GM23338 (cell line): Measurements from ENCODE around the gene DKK1.

ENCODE experiments used
- CREB1 ChIP-seq: fragments of 250-450 bp; sonication (Bioruptor Pico); IDR thresholded peaks from 2 replicates; pipeline ENCODE4 v1.5.0; 2020; ENCODE audit warnings: low read depth, mild to moderate bottlenecking, moderate library complexity
- CTCF ChIP-seq, 2 experiments: fragments of 200-600 bp in 1 of 2; sonication (generic) in 1 of 2; conservative IDR thresholded peaks; 2 replicates each; pipeline versions ENCODE4 v1.5.1 to v1.6.1; 2016 to 2017; ENCODE audit warnings: antibody characterized with exemption in 2 of 2, low read depth in 2 of 2, mild to moderate bottlenecking in 2 of 2, moderate library complexity in 1 of 2
- EZH2 ChIP-seq: fragments of 200-600 bp; sonication (generic); IDR thresholded peaks from one replicate; pipeline ENCODE4 v1.8.0; 2017; ENCODE audit warnings: antibody characterized with exemption, mild to moderate bottlenecking, low read depth; ENCODE audit not compliant: unreplicated experiment
- EZH2phosphoT487 ChIP-seq: fragments of 200-600 bp; sonication (generic); IDR thresholded peaks from one replicate; pipeline ENCODE4 v1.8.1; 2018; ENCODE audit warnings: antibody characterized with exemption; ENCODE audit not compliant: unreplicated experiment
- JUNB ChIP-seq: IDR thresholded peaks from one replicate; pipeline ENCODE4 v1.6.1; 2016; ENCODE audit warnings: antibody characterized with exemption; ENCODE audit not compliant: unreplicated experiment
- NANOG ChIP-seq: IDR thresholded peaks from 2 replicates; pipeline ENCODE4 v1.6.1; 2016; ENCODE audit warnings: antibody characterized with exemption, borderline replicate concordance
- POLR2AphosphoS5 ChIP-seq: IDR thresholded peaks from 2 replicates; pipeline ENCODE4 v1.6.1; 2016; ENCODE audit warnings: antibody characterized with exemption, low read depth
- STAT1 ChIP-seq: IDR thresholded peaks from one replicate; pipeline ENCODE4 v1.6.1; 2016; ENCODE audit warnings: antibody characterized with exemption; ENCODE audit not compliant: unreplicated experiment
- ZNF114 ChIP-seq: fragments of 250-450 bp; sonication (Bioruptor Pico); IDR thresholded peaks from 2 replicates; pipeline ENCODE4 v1.5.0; 2020; ENCODE audit warnings: mild to moderate bottlenecking, moderate library complexity
- ZNF331 ChIP-seq: fragments of 250-450 bp; sonication (Bioruptor Pico); IDR thresholded peaks from 2 replicates; pipeline ENCODE4 v1.5.0; 2020; ENCODE audit warnings: low read depth, mild to moderate bottlenecking, moderate library complexity
- TF ChIP-seq, protein P1 (sequence below): IDR thresholded peaks from one replicate; pipeline ENCODE4 v1.6.1; 2018; ENCODE audit warnings: antibody characterized with exemption; ENCODE audit not compliant: unreplicated experiment
- TF ChIP-seq, protein P2 (sequence below): IDR thresholded peaks from 2 replicates; pipeline ENCODE4 v1.6.1; 2016; ENCODE audit warnings: antibody characterized with exemption
- TF ChIP-seq, protein P3 (sequence below): fragments of 250-450 bp; sonication (Bioruptor Pico); IDR thresholded peaks from 2 replicates; pipeline ENCODE4 v1.5.0; 2020; ENCODE audit warnings: mild to moderate bottlenecking, moderate library complexity

DNA sequence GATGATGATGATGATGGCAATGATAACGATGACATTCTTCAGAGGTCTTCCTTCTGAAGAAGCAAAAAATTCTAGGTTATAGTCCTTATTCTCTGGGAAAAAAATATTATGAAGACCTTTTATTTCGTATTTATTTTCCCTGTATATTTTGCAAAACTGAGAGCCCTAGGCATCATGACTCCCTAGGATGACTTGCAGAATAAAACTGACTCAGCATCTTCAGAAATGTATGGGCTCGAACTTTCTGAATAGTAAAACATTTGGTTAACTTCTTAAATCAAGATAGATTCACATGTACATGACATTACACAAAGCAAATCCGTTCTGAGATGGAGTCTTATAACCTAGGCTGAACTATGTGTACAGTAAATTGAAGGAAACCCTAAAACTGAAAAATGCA is 29.4 kb downstream of the DKK1 start:
- TF ChIP-seq POLR2AphosphoS5 (no peak), JUNB (no peak), CTCF (conservative IDR thresholded peaks at IDR 0.05; ENCODE audit: low read depth in 2 of 2) (no peak), CREB1 (no peak), EZH2phosphoT487 (no peak), EZH2 (no peak), STAT1 (no peak), NANOG (no peak), ZNF331 (CRISPR knock-in tag) (no peak), ZNF114 (CRISPR knock-in tag) (no peak)
- TF ChIP-seq, protein P1, sequence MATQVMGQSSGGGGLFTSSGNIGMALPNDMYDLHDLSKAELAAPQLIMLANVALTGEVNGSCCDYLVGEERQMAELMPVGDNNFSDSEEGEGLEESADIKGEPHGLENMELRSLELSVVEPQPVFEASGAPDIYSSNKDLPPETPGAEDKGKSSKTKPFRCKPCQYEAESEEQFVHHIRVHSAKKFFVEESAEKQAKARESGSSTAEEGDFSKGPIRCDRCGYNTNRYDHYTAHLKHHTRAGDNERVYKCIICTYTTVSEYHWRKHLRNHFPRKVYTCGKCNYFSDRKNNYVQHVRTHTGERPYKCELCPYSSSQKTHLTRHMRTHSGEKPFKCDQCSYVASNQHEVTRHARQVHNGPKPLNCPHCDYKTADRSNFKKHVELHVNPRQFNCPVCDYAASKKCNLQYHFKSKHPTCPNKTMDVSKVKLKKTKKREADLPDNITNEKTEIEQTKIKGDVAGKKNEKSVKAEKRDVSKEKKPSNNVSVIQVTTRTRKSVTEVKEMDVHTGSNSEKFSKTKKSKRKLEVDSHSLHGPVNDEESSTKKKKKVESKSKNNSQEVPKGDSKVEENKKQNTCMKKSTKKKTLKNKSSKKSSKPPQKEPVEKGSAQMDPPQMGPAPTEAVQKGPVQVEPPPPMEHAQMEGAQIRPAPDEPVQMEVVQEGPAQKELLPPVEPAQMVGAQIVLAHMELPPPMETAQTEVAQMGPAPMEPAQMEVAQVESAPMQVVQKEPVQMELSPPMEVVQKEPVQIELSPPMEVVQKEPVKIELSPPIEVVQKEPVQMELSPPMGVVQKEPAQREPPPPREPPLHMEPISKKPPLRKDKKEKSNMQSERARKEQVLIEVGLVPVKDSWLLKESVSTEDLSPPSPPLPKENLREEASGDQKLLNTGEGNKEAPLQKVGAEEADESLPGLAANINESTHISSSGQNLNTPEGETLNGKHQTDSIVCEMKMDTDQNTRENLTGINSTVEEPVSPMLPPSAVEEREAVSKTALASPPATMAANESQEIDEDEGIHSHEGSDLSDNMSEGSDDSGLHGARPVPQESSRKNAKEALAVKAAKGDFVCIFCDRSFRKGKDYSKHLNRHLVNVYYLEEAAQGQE = no peak
- TF ChIP-seq, protein P2, sequence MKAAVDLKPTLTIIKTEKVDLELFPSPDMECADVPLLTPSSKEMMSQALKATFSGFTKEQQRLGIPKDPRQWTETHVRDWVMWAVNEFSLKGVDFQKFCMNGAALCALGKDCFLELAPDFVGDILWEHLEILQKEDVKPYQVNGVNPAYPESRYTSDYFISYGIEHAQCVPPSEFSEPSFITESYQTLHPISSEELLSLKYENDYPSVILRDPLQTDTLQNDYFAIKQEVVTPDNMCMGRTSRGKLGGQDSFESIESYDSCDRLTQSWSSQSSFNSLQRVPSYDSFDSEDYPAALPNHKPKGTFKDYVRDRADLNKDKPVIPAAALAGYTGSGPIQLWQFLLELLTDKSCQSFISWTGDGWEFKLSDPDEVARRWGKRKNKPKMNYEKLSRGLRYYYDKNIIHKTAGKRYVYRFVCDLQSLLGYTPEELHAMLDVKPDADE = no peak
- TF ChIP-seq, protein P3, sequence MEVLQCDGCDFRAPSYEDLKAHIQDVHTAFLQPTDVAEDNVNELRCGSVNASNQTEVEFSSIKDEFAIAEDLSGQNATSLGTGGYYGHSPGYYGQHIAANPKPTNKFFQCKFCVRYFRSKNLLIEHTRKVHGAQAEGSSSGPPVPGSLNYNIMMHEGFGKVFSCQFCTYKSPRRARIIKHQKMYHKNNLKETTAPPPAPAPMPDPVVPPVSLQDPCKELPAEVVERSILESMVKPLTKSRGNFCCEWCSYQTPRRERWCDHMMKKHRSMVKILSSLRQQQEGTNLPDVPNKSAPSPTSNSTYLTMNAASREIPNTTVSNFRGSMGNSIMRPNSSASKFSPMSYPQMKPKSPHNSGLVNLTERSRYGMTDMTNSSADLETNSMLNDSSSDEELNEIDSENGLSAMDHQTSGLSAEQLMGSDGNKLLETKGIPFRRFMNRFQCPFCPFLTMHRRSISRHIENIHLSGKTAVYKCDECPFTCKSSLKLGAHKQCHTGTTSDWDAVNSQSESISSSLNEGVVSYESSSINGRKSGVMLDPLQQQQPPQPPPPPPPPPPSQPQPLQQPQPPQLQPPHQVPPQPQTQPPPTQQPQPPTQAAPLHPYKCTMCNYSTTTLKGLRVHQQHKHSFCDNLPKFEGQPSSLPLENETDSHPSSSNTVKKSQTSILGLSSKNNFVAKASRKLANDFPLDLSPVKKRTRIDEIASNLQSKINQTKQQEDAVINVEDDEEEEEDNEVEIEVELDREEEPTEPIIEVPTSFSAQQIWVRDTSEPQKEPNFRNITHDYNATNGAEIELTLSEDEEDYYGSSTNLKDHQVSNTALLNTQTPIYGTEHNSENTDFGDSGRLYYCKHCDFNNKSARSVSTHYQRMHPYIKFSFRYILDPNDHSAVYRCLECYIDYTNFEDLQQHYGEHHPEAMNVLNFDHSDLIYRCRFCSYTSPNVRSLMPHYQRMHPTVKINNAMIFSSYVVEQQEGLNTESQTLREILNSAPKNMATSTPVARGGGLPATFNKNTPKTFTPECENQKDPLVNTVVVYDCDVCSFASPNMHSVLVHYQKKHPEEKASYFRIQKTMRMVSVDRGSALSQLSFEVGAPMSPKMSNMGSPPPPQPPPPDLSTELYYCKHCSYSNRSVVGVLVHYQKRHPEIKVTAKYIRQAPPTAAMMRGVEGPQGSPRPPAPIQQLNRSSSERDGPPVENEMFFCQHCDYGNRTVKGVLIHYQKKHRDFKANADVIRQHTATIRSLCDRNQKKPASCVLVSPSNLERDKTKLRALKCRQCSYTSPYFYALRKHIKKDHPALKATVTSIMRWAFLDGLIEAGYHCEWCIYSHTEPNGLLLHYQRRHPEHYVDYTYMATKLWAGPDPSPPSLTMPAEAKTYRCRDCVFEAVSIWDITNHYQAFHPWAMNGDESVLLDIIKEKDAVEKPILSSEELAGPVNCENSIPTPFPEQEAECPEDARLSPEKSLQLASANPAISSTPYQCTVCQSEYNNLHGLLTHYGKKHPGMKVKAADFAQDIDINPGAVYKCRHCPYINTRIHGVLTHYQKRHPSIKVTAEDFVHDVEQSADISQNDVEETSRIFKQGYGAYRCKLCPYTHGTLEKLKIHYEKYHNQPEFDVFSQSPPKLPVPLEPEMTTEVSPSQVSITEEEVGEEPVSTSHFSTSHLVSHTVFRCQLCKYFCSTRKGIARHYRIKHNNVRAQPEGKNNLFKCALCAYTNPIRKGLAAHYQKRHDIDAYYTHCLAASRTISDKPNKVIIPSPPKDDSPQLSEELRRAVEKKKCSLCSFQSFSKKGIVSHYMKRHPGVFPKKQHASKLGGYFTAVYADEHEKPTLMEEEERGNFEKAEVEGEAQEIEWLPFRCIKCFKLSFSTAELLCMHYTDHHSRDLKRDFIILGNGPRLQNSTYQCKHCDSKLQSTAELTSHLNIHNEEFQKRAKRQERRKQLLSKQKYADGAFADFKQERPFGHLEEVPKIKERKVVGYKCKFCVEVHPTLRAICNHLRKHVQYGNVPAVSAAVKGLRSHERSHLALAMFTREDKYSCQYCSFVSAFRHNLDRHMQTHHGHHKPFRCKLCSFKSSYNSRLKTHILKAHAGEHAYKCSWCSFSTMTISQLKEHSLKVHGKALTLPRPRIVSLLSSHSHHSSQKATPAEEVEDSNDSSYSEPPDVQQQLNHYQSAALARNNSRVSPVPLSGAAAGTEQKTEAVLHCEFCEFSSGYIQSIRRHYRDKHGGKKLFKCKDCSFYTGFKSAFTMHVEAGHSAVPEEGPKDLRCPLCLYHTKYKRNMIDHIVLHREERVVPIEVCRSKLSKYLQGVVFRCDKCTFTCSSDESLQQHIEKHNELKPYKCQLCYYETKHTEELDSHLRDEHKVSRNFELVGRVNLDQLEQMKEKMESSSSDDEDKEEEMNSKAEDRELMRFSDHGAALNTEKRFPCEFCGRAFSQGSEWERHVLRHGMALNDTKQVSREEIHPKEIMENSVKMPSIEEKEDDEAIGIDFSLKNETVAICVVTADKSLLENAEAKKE (CRISPR knock-in tag) = no peak
